K562 (cell line): Measurements from ENCODE around the gene XPO6. TPM values are rescaled to one million over a fixed set of nuclear protein-coding genes. Genes with fewer than 3 reads are reported as not detected.

Experiments used
- ATAC-seq: fragments of 200-7000 bp; cut with Tn5 transposase; 3 replicates; pipeline ENCODE4 v1.9.1; 2020; ENCODE audit warnings: moderate library complexity
- BruUV-seq: library from RNA; stranded (reverse); fragments of 400-500 nt; replicated peaks from 2 replicates; lab custom pipeline; 2021; lab: Mats Ljungman, UMichigan
- CTCF ChIA-PET: fragments of 300-600 bp; formaldehyde crosslinking; extraction: SDS; loops from one replicate; lab custom pipeline; 2021; ENCODE audit warnings: low intra/inter-chr PET ratio; lab: Yijun Ruan, JAX
- POLR2A ChIA-PET: fragments of 300-600, 350-650 bp; sonication (Branson Sonifier 250); formaldehyde crosslinking; extraction: SDS; loops from one replicate; lab custom pipeline; 2021; ENCODE audit warnings: antibody characterized with exemption, inconsistent platforms; lab: Yijun Ruan, JAX
- DNase-seq, 4 experiments: peaks; one replicate each; pipeline versions ENCODE4 v3.0.0 to v3.0.0-alpha.2; 2011 to 2018; ENCODE audit warnings: low spot score in 3 of 4, mixed read lengths in 3 of 4; ENCODE audit errors: extremely low read depth in 1 of 4
- FAIRE-seq: peaks from 2 replicates; lab custom pipeline; 2011; peaks lifted over from hg19 to GRCh38; lab: Jason Lieb, UNC
- H2AFZ ChIP-seq: 2 replicates; pipeline ENCODE4 v1.6.0; 2011; ENCODE audit warnings: low read depth, low read length, control low read depth, inconsistent platforms
- H3K27ac ChIP-seq: fragments of 200-600 bp; 3 replicates; pipeline ENCODE4 v1.8.0; 2011; ENCODE audit warnings: low read depth, mild to moderate bottlenecking, control low read depth, inconsistent platforms, low read length, moderate library complexity, mixed read lengths; ENCODE audit errors: extremely low read depth
- H3K27me3 ChIP-seq, 2 experiments: fragments of 300-600 bp in 1 of 2; 2 replicates in 1 of 2; 3 replicates in 1 of 2; pipeline versions ENCODE4 v1.6.0 to v1.8.0; 2011; ENCODE audit warnings: inconsistent platforms in 2 of 2, low read length in 2 of 2, mild to moderate bottlenecking in 1 of 2, mixed read lengths in 1 of 2, moderate library complexity in 1 of 2; ENCODE audit not compliant: control insufficient read depth in 2 of 2, insufficient read depth in 2 of 2
- H3K36me3 ChIP-seq: fragments of 300-600 bp; 3 replicates; pipeline ENCODE4 v1.8.0; 2011; ENCODE audit warnings: mild to moderate bottlenecking, low read length, inconsistent platforms; ENCODE audit not compliant: control insufficient read depth, insufficient read depth
- H3K4me1 ChIP-seq, 2 experiments: fragments of 200-600 bp in 1 of 2; replicated peaks in 1 of 2; 2 replicates in 1 of 2; 3 replicates in 1 of 2; pipeline versions ENCODE4 v1.5.1 to v1.8.0; 2011; ENCODE audit warnings: inconsistent platforms in 2 of 2, low read length in 2 of 2, mild to moderate bottlenecking in 1 of 2, mixed read lengths in 1 of 2, moderate library complexity in 1 of 2; ENCODE audit not compliant: control insufficient read depth in 2 of 2, insufficient read depth in 2 of 2
- H3K4me2 ChIP-seq: 2 replicates; pipeline ENCODE4 v1.6.1; 2011; ENCODE audit warnings: low read length, control low read depth, inconsistent platforms, mixed read lengths; ENCODE audit not compliant: insufficient read depth
- H3K4me3 ChIP-seq: fragments of 200-600 bp; sonication (generic), shearing (Covaris generic); 2 replicates; pipeline ENCODE4 v1.5.1; 2016; ENCODE audit warnings: control low read depth, inconsistent platforms
- H3K79me2 ChIP-seq: fragments of 200-600 bp; 3 replicates; pipeline ENCODE4 v1.8.0; 2011; ENCODE audit warnings: low read length, inconsistent platforms; ENCODE audit not compliant: control insufficient read depth, insufficient read depth
- H3K9ac ChIP-seq, 2 experiments: 2 replicates each; pipeline versions ENCODE4 v1.6.0 to v1.6.1; 2011; ENCODE audit warnings: low read depth in 2 of 2, low read length in 2 of 2, control low read depth in 1 of 2, inconsistent platforms in 1 of 2, mild to moderate bottlenecking in 1 of 2, mixed read lengths in 1 of 2; ENCODE audit not compliant: insufficient read depth in 1 of 2
- H3K9me1 ChIP-seq: one replicate; pipeline ENCODE4 v1.6.0; 2011; ENCODE audit warnings: inconsistent platforms, mild to moderate bottlenecking, low read length, moderate library complexity; ENCODE audit not compliant: control insufficient read depth, insufficient read depth
- H3K9me3 ChIP-seq: replicated peaks from 2 replicates; pipeline ENCODE4 v1.5.1; 2011; ENCODE audit warnings: low read depth, low read length, inconsistent platforms; ENCODE audit not compliant: control insufficient read depth, insufficient read depth
- H4K20me1 ChIP-seq: replicated peaks from 2 replicates; pipeline ENCODE4 v1.6.1; 2011; ENCODE audit warnings: low read length, inconsistent platforms, mixed read lengths; ENCODE audit not compliant: control insufficient read depth, insufficient read depth
- HDAC1 ChIP-seq, 2 experiments: fragments of 450-650 bp; IDR thresholded peaks; 2 replicates each; pipeline ENCODE4 v1.6.1; 2016 to 2017; ENCODE audit warnings: inconsistent platforms in 1 of 2, mild to moderate bottlenecking in 1 of 2, moderate library complexity in 1 of 2
- KLF16 ChIP-seq: IDR thresholded peaks from 2 replicates; pipeline ENCODE4 v1.6.1; 2016; ENCODE audit warnings: antibody characterized with exemption
- NCOA1 ChIP-seq: fragments of 450-650 bp; IDR thresholded peaks from 2 replicates; pipeline ENCODE4 v1.6.1; 2016; ENCODE audit warnings: low read depth
- OTX1 ChIP-seq: fragments of 450-650 bp; formaldehyde crosslinking; IDR thresholded peaks from 2 replicates; pipeline ENCODE4 v1.4.0; 2022; ENCODE audit warnings: mild to moderate bottlenecking
- POLR3G ChIP-seq: IDR thresholded peaks from 2 replicates; pipeline ENCODE4 v1.6.1; 2011; ENCODE audit not compliant: insufficient read length, insufficient replicate concordance; ENCODE audit errors: extremely low read depth
- RBM25 ChIP-seq: fragments of 200-400 bp; formaldehyde crosslinking; IDR thresholded peaks from 2 replicates; pipeline ENCODE4 v1.6.1; 2018; ENCODE audit warnings: low read length, low read depth, moderate library complexity; ENCODE audit not compliant: severe bottlenecking
- TOE1 ChIP-seq, 2 experiments: fragments of 450-650 bp in 1 of 2; sonication (generic) in 1 of 2; formaldehyde crosslinking in 1 of 2; IDR thresholded peaks; 2 replicates each; pipeline versions ENCODE4 v1.7.1 to v1.8.0; 2016 to 2022; ENCODE audit warnings: borderline replicate concordance in 2 of 2, mild to moderate bottlenecking in 2 of 2, antibody characterized with exemption in 1 of 2, inconsistent platforms in 1 of 2, low read depth in 1 of 2, missing genetic modification reagents in 1 of 2, moderate library complexity in 1 of 2
- ZFP30 ChIP-seq: fragments of 250-450 bp; sonication (Bioruptor Pico); IDR thresholded peaks from 2 replicates; pipeline ENCODE4 v1.8.0; 2022; ENCODE audit warnings: moderate library complexity, mild to moderate bottlenecking, inconsistent platforms, borderline replicate concordance
- ZFP36 ChIP-seq: fragments of 150-350 bp; IDR thresholded peaks from 2 replicates; pipeline ENCODE4 v1.6.1; 2018; ENCODE audit warnings: low read length, low read depth; ENCODE audit not compliant: partially characterized antibody
- ZFX ChIP-seq: sonication (generic); formaldehyde crosslinking; IDR thresholded peaks from 2 replicates; pipeline ENCODE4 v1.8.0; 2022; ENCODE audit warnings: mild to moderate bottlenecking, missing genetic modification reagents, moderate library complexity
- ZNF609 ChIP-seq: sonication (generic); formaldehyde crosslinking; IDR thresholded peaks from 2 replicates; pipeline ENCODE4 v1.8.1; 2023; ENCODE audit warnings: missing genetic modification reagents, mild to moderate bottlenecking, borderline replicate concordance
- WGBS: fragments of 100-300 bp; shearing (Covaris generic); methylation state at CpG from one replicate; pipeline ENCODE4 v1.1.6; 2016; ENCODE audit warnings: low coverage, mixed read lengths; ENCODE audit not compliant: insufficient coverage; ENCODE audit errors: missing lambda C conversion rate; 5-methylcytosine and 5-hydroxymethylcytosine counted together
- in situ Hi-C: fragments of 300-500 bp; cut with MboI; formaldehyde crosslinking; loops from 4 replicates; pipeline ENCODE4 v1.15.0; 2018; ENCODE audit warnings: inconsistent platforms, mixed read lengths
- intact Hi-C: fragments of 100-400 bp; cut with micrococcal nuclease; formaldehyde crosslinking; loops from 2 replicates; pipeline ENCODE4 v1.14.2; 2022
- polyA plus RNA-seq, 8 experiments: library from polyadenylated mRNA; depleted of rRNA in 4 of 8; stranded (reverse) in 5 of 8; unstranded in 3 of 8; fragments of >200 nt; fragmentation: Nextera tagmentation in 2 of 8; fragmentation: Illumina TruSeq in 1 of 8; extraction: Ambion mirVana in 2 of 8; extraction: Trizol in 1 of 8; gene quantifications; 2 replicates each; pipeline versions ENCODE4 v1.2.1 to v1.2.3, GENCODE V29; 2011 to 2014; ENCODE audit warnings: inconsistent platforms in 1 of 8, missing spikeins in 1 of 8
- total RNA-seq, 7 experiments: library from RNA; depleted of rRNA in 6 of 7; stranded (reverse); fragments of >200 nt in 6 of 7; fragmentation: Illumina TruSeq in 2 of 7; extraction: Trizol in 2 of 7; gene quantifications; 2 replicates each; pipeline versions ENCODE4 v1.2.1 to v1.2.3, GENCODE V29; 2011 to 2021; ENCODE audit warnings: low replicate concordance in 1 of 7

The XPO6 gene
- total and polyA plus RNA-seq, 9 of the 15 experiments (the other 6 are each of a cell fraction or from before 2014, with no cell fraction given) = 11.2 to 196 (median 119) TPM

- H3K79me2 ChIP-seq = no peaks in the 10 kb centered on the region
- H3K9me1 ChIP-seq = no peaks in the 10 kb centered on the region
- no peaks in the 10 kb centered on the region; a peak in 1 of 5 replicates for H3K4me1 ChIP-seq
- no TSS peak for BruUV-seq
- no peak overlapping the region for H2AFZ ChIP-seq
- no peaks in the 10 kb centered on the region for H3K9me3 ChIP-seq
- 9% methylated on average over 8 of the region's 8 CpGs for WGBS
- no peak overlapping the region for H3K9ac ChIP-seq
- H3K27me3 ChIP-seq = peaks cover 32 to 52% of the 10 kb centered on the region in 2 experiments
- CTCF ChIA-PET = no interaction called here
- intact Hi-C loops (no loop called here), in situ Hi-C loops (no loop called here)
- ATAC-seq (no peak), DNase-seq (no peak), FAIRE-seq (no peak)
- no peaks in the 10 kb centered on the region; the same call in 1 of the 2 replicates for H4K20me1 ChIP-seq
- H3K4me2 ChIP-seq = no peak overlapping the region
- H3K27ac ChIP-seq = no peak overlapping the region
- TF ChIP-seq TOE1 (IDR thresholded peaks at IDR 0.05; ENCODE audit: borderline replicate concordance) (no peak), TOE1 (CRISPR knock-in tag; IDR thresholded peaks at IDR 0.05; ENCODE audit: borderline replicate concordance, low read depth) (no peak), ZNF609 (CRISPR knock-in tag) (no peak), OTX1 (no peak), RBM25 (peak; percentile 60), HDAC1 (IDR thresholded peaks at IDR 0.05) (no peak), POLR3G (no peak), ZFP30 (CRISPR knock-in tag) (no peak), ZFP36 (peak; percentile 41), ZFX (CRISPR knock-in tag) (no peak), KLF16 (no peak), NCOA1 (no peak)
- no peak overlapping the region for H3K4me3 ChIP-seq
- POLR2A ChIA-PET = no interaction called here
- H3K36me3 ChIP-seq = no peaks in the 10 kb centered on the region
Observed at GRCh38 chr16:28057949-28058348, 153.8 kb downstream of the XPO6 start.
